Lung (tissue), 12 donors: ENCODE data around the gene TRMT61A. TPM values are rescaled to one million over a fixed set of nuclear protein-coding genes. Genes with fewer than 3 reads are reported as not detected.

Experiments used
- ATAC-seq: fragments of 200-7000 bp; cut with Tn5 transposase; one replicate; pipeline ENCODE4 v1.9.1; 2020; ENCODE audit warnings: moderate number of reproducible peaks; ENCODE audit not compliant: insufficient read depth, low FRiP score
- DNase-seq, 3 donors: peaks; one replicate each; pipeline ENCODE4 v3.0.0-alpha.2; 2013 to 2017
- H3K27ac ChIP-seq, 2 donors: one replicate each; pipeline ENCODE4 v1.5.1; 2013; ENCODE audit warnings: mild to moderate bottlenecking in 2 of 2, moderate library complexity in 2 of 2, control low read depth in 1 of 2, inconsistent platforms in 1 of 2, low read depth in 1 of 2, low read length in 1 of 2
- H3K27me3 ChIP-seq, 3 donors: one replicate each; pipeline ENCODE4 v1.5.1; 2013; ENCODE audit warnings: low read length in 2 of 3; ENCODE audit not compliant: control insufficient read depth in 3 of 3, insufficient read depth in 3 of 3
- H3K36me3 ChIP-seq, 4 donors: one replicate each; pipeline ENCODE4 v1.5.1; 2013; ENCODE audit warnings: low read length in 4 of 4, mild to moderate bottlenecking in 1 of 4, moderate library complexity in 1 of 4; ENCODE audit not compliant: control insufficient read depth in 4 of 4, insufficient read depth in 4 of 4
- H3K4me1 ChIP-seq, 5 donors: one replicate each; pipeline ENCODE4 v1.5.1; 2013; ENCODE audit warnings: low read length in 5 of 5, mild to moderate bottlenecking in 2 of 5, moderate library complexity in 1 of 5; ENCODE audit not compliant: control insufficient read depth in 5 of 5, insufficient read depth in 5 of 5
- H3K4me3 ChIP-seq: one replicate; pipeline ENCODE4 v1.5.1; 2013; ENCODE audit warnings: mild to moderate bottlenecking, control low read depth, moderate library complexity
- H3K9ac ChIP-seq, 2 donors: one replicate each; pipeline ENCODE4 v1.5.1; 2013; ENCODE audit warnings: low read length in 2 of 2, control low read depth in 1 of 2; ENCODE audit not compliant: insufficient read depth in 1 of 2
- H3K9me3 ChIP-seq, 4 donors: one replicate each; pipeline ENCODE4 v1.5.1; 2013; ENCODE audit warnings: low read length in 3 of 4, mild to moderate bottlenecking in 1 of 4, moderate library complexity in 1 of 4; ENCODE audit not compliant: control insufficient read depth in 4 of 4, insufficient read depth in 3 of 4
- WGBS, 2 donors: extraction: QIAGEN DNeasy Blood & Tissue Kit; methylation state at CpG; one replicate each; pipeline ENCODE4 v1.1.7; 2013; 5-methylcytosine and 5-hydroxymethylcytosine counted together
- polyA plus RNA-seq, 2 donors: library from polyadenylated mRNA; stranded (reverse); fragments of 200-250 nt; gene quantifications; one replicate each; pipeline ENCODE4 v1.2.1, GENCODE V29; 2013
- total RNA-seq, 2 donors: library from RNA; depleted of rRNA in 1 of 2; stranded (reverse); fragments of >200 nt in 1 of 2; gene quantifications; one replicate each; pipeline ENCODE4 v1.2.1, GENCODE V29; 2014 to 2021
- TF ChIP-seq, protein P1 (sequence below): IDR thresholded peaks from 2 replicates; pipeline ENCODE4 v1.5.1; 2012; ENCODE audit warnings: mild to moderate bottlenecking; ENCODE audit errors: control extremely low read depth, extremely low read depth
- donor health status: control.
- donor health status: control.
- donor health status: Bipolar disorder and iron deficiency.
- donor health status: healthy.
- donor health status: DM: yes; HTN: yes; CAD: no.

The TRMT61A gene
- total and polyA plus RNA-seq, 4 donors, result 11.9 to 21.5 (median 16.0) TPM

DNA sequence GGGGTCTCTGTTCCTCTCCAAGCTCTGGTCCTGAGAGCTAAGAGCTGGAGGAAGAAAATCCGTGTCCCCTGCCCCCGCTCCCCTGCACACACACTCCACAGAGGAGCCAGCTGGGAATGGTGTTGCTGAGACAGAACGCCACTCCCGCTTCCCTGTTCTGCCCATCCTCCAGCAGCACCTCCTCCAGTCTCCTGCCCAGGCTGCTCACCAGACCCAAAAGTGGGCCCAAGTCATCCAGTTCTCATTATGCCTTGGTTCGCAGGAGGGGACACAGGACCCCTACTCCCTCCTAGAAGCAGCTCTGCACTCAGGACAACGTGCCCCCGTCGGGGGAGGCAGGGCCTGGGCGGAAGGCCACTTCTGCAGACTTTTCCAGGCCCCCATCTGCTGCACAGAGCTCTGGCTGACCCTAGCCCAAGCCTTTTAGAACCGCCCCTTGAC is 830 bp upstream of the TRMT61A start:
- H3K4me3 ChIP-seq, result peak overlapping the region; percentile 53
- peaks cover 0 to 44% (median 14%) of the 10 kb centered on the region in 5 donors for H3K4me1 ChIP-seq
- TF ChIP-seq, protein P1, sequence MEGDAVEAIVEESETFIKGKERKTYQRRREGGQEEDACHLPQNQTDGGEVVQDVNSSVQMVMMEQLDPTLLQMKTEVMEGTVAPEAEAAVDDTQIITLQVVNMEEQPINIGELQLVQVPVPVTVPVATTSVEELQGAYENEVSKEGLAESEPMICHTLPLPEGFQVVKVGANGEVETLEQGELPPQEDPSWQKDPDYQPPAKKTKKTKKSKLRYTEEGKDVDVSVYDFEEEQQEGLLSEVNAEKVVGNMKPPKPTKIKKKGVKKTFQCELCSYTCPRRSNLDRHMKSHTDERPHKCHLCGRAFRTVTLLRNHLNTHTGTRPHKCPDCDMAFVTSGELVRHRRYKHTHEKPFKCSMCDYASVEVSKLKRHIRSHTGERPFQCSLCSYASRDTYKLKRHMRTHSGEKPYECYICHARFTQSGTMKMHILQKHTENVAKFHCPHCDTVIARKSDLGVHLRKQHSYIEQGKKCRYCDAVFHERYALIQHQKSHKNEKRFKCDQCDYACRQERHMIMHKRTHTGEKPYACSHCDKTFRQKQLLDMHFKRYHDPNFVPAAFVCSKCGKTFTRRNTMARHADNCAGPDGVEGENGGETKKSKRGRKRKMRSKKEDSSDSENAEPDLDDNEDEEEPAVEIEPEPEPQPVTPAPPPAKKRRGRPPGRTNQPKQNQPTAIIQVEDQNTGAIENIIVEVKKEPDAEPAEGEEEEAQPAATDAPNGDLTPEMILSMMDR, result no peak
- ATAC-seq, result no peak
- peak overlapping the region; percentile 87 to 96 for H3K27ac ChIP-seq
- H3K9me3 ChIP-seq, result no peaks in the 10 kb centered on the region
- peaks cover 0 to 20% (median 4%) of the 10 kb centered on the region in 4 donors for H3K36me3 ChIP-seq
- 48 to 63% methylated on average over 10 of the region's 10 CpGs for WGBS, 2 donors
- H3K27me3 ChIP-seq, result no peaks in the 10 kb centered on the region
- no peak overlapping the region for H3K9ac ChIP-seq
- DNase-seq, result peak; percentile 51 to 75 (median 68)

- peaks cover 0 to 34% (median 4%) of the 10 kb centered on the region in 4 donors for H3K36me3 ChIP-seq
- H3K27ac ChIP-seq, result peak overlapping the region; percentile 71 to 85
- H3K9me3 ChIP-seq, result no peaks in the 10 kb centered on the region
- ATAC-seq (peak; percentile 5), DNase-seq (no peak)
- peaks cover 0 to 38% (median 14%) of the 10 kb centered on the region in 5 donors for H3K4me1 ChIP-seq
- peak overlapping the region; percentile 91 for H3K4me3 ChIP-seq
- WGBS, 2 donors, result 52 to 56% methylated on average over 42 of the region's 42 CpGs
- no peaks in the 10 kb centered on the region for H3K27me3 ChIP-seq
- TF ChIP-seq, protein P1, result no peak
- peak overlapping the region; percentile 26 to 59 for H3K9ac ChIP-seq
Observed at GRCh38 chr14:103529383-103530365, 678 bp downstream of the TRMT61A start.

DNA sequence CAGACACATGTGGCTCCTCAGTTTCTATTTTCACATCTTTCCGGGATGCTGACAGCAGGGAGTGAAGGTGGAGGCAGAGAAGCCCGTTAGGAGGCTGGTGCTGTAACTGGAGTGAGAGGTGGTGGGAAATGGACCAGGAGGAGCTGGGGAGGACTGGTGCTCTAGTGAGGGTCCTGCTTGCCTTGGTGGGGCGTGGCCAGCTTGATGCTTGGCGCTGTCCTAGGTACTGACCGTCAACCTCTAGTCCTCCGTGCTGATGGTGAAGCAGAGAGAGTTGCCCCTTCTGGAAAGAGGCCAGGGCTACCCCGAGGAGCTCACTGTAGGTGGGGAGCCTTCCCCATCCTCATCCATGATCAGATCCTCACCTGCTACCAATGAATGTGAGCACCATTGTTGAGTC is 1.4 kb downstream of the TRMT61A start:
- no peak overlapping the region for H3K4me3 ChIP-seq
- DNase-seq, result peak in 1 of 3 donors; percentile 56
- H3K9ac ChIP-seq, result no peak overlapping the region
- H3K36me3 ChIP-seq, result peaks cover 0 to 41% (median 4%) of the 10 kb centered on the region in 4 donors
- WGBS, 2 donors, result 69 to 85% methylated on average over 6 to 7 of the region's 7 CpGs
- no peak for ATAC-seq
- no peaks in the 10 kb centered on the region for H3K27me3 ChIP-seq
- TF ChIP-seq, protein P1, result no peak
- H3K9me3 ChIP-seq, result no peaks in the 10 kb centered on the region
- peaks cover 0 to 30% (median 11%) of the 10 kb centered on the region in 5 donors for H3K4me1 ChIP-seq
- no peak overlapping the region for H3K27ac ChIP-seq
